ENCODE measurements around the gene ISG20.
"Not testable (repeated sequence)": the region's sequence is repeated elsewhere in the genome, so short reads cannot be mapped to it uniquely, and the experiment has no call there.

Gene ISG20

DNA sequence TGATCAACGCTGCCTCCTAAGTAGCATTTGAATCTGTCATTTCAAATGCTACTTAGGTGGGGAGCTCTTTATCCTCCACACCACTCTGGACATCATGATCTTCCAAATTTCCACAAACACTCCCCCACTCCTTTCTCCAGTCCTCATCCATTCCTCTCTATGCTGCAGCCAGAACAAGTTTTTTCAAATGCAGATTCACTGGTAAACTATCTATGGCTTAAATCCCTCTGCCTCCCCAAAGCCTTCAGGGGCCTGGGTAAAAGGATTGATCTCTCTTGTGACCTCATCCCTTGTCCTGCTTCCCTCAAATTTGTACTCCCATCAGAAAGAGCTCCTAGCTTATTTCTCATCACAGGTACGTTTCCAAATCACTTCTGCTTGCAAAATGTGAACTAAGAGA, 19.0 kb upstream of the ISG20 start:
- DNase-seq = no peak

DNA sequence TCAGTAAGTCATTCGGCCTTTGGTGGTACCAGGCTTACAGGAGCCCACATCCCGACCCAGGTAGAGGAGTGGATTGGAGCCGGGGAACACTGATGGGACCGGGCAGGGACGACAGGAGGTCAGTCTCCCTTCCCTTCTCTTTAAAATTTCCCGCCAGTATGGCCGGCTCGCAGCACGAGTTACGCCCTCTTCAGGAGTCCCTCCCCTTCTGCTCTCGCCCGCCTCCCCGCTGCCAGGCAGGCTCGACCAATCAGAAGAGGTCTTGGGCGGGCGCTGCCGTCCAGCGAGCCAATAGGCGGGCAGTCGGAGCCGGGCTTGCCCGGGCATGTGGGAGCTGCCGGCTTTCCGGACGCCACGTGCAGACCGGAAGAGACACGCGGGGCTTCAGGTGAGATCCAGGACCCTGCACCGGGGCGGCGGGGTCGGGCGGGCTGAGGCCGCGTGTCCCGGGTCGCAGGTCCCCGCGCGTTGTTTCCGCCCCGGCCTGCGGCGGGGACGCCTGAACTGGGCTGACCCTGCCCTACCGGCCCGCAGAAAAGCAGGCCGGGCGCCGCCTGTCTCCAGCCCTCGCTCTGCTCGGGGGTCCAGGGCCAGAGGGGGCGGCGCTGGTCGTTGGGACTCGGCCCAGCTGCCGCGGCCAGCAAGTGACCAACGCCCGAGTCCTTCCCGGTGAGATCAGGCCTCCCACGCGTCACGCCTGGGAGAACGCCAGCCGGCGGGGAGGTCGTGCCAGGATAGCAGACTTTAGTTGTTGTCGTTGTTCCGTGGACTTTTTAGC, 17.6 kb upstream of the ISG20 start, which contains the start of gene AEN:
Gene AEN (plus strand): TSS at position 346 of the 778 bp plus-strand sequence. CDS start 4,870 bp downstream, outside the sequence.
- peak; percentile 96 for DNase-seq

DNA sequence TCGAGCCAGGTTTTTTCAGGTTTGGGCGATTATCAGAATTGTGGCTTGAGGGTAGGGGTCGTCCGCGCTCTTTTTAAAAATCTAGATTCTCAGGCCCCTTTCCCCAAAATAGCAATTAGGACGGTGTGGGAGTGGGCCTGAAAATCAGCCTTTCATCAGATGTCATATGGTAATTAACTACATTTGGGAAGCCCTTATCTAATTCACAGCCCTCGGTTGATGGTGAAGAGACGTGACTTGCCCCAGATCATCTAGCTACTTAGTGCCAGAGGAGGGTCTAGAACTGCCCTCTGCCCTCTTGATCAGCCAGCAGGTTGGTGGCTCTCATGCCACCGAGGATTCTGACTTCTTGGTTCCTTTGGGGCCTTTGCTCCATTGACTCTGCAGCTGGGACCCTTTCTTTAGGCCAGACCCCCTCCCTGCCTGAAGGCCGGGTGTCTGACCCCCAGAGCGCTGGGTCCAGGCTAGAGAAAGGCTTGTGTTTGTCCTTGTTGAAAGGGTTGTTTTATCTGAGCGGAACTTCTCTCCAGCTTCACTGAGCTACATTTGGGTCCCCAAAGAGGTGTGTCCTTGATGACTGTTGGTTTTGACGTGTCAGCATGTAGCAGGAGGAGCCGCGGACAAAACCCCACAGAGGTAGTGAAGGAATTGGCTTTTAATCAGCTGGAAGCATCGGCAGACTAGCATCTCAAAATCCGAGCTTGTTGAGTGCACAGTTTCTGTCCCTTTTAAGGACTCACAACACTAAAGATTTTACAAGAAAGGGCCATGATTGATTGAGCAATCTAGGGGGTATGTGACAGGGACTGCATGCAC, 16.8 kb upstream of the ISG20 start:
- DNase-seq = no peak

DNA sequence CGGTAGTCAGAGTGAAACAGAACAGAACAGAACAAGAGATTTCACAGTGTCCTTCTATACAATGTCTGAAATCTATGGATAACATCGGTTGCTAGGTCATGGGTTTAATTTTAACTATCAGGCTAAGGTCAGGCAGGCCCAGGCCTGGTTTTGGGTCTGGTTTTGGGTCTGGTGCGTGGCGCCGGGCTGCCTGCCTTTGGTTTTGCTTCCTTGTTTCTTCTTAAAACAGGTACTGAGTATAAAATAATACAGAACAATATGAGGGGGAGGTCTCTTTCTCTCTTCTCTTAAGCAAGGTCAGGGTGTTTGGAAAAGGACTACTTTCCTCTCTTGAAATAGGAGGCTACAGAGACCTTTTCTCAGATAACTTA, 16.2 kb upstream of the ISG20 start:
- no peak for DNase-seq

DNA sequence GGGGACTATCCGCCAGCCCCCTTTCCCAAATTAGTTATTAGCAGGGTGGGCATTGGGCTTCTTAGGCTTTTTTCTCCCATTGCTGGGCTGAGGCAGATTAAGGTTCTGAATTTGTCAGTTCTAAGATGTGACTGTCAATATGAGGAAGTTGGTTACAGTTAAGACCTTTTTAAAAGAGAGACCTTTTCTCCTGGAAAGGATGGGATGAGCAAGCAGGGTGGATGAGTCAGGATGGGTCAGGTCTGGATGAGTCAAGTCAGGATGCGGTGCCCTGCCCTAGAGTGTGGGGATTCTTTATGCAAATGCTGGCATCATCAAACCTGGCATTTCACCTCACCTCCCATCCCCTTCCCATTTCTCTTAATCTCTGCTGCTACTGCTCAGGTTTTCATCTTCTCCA, 15.8 kb upstream of the ISG20 start:
- no peak for DNase-seq

DNA sequence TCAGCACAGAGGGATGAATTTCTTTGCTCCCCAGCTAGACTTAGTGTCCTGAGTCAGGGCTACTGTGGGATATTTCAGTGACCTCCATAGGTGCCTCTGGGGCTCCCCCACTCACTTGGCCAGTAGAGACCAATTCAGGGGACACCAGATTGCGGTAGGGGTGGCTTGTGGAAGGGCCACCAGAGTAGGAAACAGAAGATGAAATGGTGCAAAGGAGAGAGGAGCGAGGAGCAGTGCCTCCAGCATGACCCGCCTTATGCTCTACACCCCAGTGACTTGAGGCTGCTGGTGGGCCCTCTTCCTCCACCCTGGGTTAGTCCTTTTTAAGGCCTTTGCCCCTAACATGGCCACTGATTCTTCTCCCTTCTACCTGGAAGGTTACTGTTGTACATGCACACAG, 15.2 kb upstream of the ISG20 start:
- DNase-seq = no peak

DNA sequence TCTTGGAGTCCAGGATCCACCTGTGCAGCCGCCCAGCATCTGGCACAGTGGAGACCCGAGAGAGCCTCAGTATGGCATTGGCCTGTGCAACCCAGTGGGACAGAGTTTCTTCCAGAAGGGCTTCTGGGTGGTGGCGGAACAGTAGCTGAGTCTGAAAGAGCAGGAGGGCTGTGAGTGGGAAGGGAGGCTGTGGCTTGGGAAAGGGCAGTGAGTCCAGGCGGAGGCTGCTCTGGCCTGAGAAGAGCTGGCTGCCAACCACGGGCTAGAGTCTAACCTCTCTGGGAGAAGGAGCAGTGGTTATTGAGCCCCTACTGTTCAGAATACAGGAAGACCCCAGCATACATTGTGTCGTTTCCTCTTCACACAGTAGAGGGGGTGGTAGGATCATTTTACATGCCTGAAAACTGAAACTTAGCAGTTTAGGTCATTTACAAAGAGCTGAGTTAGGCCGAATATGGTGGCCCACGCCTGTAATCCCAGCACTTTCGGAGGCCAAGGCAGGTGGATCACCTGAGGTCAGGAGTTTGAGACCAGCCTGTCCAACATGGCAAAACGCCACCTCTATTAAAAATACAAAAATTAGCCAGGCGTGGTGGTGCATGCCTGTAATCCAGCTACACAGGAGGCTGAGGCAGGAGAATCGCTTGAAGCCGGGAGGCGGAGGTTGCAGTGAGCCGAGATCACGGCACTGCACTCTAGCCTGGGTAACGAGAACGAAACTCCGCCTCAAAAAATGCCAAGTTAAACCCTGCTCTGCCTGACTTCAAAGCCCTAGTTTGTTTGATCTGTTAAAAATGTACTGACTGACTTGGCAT, 14.5 kb upstream of the ISG20 start:
- no peak for DNase-seq

DNA sequence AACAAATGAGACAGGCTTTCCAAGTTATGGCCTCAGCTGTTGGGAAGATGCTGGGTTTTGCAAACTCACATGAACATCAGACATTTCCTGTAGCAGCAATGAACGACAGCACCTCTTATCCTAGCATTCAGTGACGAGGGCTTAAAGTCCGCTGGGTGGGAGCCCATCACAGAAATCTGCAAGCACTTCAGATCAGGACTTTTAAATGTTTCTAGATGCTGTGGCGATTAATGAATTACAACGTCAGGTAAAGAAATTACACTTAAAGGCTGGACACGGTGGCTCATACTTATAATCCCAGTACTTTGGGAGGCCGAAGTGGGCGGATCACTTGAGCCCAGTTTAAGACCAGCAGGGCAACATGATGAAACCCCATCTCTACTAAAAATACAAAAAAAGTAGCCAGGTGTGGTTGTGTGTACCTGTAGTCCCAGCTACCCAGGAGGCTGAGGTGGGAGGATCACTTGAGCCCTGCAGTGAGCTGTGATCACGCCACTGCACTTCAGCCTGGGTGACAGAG, 13.8 kb upstream of the ISG20 start:
- DNase-seq = no peak

DNA sequence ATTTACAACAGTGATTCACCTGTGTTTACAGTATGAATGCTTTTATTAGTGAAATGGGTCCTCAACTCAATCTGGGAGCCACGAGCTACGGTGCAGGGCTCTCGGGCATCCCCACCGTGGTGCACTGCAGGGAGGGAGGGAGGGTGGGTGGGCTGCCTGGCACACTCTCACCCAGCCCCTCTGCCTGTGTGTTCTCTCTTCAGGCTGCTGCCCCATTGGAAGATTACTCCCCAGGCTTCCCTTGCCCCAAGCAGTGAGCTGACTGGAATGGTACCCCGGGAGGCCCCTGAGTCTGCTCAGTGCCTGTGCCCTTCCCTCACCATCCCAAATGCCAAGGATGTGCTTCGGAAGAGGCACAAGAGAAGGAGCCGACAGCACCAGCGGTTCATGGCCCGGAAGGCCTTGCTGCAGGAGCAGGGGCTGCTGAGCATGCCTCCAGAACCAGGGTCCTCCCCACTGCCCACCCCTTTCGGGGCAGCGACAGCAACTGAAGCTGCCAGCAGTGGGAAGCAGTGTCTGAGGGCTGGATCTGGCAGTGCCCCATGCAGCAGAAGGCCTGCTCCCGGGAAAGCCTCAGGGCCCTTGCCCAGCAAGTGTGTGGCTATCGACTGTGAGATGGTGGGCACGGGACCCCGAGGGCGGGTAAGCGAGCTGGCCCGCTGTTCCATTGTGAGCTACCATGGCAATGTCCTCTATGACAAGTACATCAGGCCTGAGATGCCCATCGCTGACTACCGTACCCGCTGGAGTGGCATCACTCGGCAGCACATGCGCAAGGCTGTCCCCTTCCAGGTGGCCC, 12.7 kb upstream of the ISG20 start:
- no peak for DNase-seq

DNA sequence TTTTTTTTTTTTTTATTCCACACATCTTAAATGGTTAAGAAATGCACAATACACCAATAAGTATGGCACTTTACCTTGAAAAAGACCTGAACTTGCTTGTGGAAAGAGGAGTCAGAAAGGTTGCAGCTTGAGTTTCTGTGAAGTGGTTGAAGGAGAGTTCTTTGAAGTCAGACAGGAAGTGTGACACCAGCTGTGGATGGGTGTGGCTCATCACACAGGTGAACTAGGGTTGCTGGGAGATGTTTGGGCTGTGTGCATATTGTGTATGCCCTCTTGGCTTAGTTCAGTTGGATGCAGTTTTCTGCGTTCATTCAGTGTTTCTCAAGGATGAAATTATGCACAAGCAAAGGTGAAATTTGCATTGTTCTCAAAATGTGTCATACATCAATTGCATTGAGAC, 11.4 kb upstream of the ISG20 start:
- DNase-seq = no peak

DNA sequence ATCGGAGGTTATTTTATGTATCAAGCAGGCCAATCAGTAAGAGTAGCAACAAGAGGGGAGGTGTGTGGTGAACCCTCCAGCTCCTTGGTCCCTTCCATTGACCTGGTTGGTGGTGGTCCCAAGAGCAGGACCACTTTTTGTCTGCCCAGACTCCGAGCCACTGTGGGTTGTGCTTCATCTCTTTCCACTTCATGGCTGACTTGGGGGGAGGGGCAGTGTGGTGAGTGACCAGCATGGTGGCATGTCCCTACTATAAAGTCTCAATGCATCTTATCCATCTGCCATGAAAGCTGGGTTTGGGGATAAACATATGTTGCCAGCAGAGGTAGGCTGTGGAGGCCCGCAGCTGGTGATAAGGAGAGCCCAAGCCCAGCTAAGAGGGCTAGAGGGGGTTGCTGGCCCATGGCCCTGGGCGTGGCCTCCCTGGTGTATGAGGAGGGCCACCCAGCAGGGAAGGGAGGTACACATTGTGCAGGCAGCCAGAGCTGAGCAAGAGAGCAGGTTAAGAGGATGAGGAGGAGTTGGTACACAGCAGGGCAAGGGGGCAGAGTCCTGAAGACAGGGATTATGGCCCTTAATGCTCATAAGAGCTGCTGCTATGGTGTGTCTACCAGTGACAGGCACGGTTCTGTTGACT, 10.7 kb upstream of the ISG20 start:
- DNase-seq = no peak

DNA sequence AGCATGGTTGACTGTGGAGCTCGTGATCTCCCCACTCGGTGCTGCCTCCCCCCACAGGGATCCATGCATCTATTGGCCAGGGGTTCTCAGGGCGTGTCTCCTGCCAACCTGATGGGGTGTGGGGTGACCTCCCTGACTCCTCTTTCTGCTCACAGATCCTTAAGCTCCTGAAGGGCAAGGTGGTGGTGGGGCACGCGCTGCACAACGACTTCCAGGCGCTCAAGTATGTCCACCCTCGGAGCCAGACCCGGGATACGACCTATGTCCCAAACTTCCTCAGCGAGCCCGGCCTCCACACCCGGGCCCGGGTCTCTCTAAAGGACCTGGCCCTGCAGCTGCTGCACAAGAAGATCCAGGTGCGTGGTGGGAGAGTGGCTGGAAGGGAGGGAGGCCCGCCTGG, 9.7 kb upstream of the ISG20 start:
- no peak for DNase-seq

DNA sequence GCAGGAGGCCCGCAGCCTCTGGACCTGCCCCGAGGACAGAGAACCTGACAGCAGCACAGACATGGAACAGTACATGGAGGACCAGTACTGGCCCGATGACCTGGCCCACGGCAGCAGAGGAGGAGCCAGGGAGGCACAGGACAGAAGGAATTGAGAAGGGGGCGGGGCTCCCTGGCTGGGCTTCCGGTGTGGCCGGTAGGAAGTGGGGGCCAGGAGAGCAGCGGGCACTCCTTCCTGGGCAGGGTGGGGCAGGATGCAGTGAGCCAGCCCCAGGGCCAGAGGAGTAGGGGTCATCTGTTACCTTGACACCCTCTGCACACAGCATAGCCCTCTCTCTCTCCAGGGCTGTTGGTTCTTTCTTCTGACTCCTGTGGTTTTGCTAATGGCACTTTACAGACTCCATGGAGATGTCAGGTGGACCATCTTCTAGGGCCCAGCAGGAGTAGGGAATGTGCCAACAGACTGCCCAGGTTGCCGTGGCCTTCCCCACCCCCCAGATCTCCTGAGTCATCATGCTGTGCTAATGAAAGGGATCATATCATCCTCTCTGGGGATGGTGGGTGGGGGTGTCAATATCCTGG, 8.6 kb upstream of the ISG20 start:
- peak in 1 of 2 experiments; percentile 34 for DNase-seq

DNA sequence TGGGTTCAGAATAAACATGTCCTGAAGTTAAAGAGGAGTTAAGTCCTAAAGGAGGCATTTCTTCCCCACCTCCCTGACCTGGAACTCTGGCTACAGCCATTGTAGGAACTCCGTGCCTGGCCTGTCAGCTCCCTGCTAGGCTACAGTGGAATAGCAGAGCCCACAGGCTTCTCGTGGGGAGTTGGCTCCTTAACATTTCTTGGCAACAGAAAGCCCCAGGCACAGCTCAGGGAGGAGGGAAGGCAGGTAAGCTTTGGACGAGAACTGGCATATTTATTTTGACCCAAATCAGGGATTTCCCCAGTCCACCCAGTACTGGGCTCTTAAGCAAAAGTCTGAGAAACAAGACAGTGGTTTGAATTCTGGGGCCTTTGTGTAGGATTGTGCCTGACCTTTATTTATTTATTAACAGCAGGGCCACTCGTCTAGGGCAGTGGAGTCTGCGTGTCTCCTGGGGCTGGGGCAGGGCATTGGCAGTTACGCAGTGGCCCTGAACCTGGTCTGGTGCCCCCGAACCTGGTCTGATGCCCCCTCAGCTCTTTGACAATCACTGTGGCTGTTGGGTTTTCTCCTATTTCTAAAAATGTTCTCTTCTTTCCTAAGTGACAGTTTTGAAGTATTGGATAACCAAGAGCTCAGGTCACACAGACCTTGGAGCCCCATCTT, 7.9 kb upstream of the ISG20 start:
- no peak for DNase-seq

DNA sequence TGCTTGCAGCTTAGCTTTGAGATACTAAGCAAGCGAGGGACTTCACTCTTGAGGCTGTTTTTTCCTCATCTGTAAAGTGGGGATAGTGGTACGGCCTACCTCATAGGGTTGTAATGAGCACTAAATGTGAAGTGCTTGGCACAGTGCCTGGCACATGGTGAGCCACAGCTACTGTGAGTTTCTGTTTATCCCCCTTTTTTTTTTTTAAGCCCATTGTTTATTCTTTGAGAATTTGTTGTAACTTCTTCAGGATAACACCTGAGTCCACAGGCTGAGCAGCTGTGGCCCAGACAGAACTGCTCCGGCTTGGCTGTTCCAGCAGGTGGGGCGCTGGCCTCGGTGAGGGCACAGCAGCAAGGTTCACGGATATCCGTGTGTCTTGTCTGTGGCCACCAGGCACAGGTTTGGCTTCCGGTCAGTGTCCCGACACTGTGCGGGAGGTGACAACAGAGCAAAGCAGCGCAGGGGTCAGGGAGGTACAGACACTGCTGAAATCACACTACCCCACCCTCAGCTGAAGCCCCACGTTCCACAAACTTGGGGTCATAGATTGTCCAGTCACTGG, 7.3 kb upstream of the ISG20 start:
- DNase-seq = no peak

DNA sequence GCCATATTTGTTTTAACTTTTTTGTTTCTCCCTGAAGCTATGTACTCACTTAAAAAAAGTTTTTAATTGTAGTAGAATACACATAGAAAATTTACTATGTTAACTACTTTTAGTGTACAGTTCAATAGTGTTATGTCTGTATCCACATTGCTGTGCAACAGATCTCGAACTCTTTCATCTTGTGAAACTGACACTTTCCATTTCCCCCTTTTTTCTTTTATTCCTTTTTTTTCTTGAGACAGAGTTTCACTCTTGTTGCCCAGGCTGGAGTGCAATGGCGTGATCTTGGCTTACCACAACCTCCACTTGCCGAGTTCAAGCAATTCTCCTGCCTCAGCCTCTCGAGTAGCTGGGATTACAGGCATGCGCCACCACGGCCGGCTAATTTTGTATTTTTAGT, 6.0 kb upstream of the ISG20 start:
- DNase-seq = not testable (repeated sequence)

DNA sequence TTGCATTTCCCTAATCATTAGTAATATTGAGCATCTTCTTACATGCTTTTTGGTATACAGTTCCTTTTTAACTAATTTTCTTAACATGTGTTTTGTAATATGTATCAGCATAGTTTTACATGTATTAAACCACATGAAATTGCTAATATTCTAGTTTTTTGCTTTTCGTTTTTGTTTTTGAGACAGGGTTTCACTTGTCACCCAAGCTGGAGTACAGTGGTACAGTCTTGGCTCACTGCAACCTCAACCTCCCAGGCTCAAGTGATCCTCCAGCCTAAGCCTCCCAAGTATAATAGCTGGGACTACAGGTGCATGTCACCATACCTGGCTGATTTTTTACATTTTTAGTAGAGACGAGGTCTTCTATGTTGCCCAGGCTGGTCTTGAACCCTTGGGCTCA, 4.4 kb upstream of the ISG20 start:
- DNase-seq = no peak

DNA sequence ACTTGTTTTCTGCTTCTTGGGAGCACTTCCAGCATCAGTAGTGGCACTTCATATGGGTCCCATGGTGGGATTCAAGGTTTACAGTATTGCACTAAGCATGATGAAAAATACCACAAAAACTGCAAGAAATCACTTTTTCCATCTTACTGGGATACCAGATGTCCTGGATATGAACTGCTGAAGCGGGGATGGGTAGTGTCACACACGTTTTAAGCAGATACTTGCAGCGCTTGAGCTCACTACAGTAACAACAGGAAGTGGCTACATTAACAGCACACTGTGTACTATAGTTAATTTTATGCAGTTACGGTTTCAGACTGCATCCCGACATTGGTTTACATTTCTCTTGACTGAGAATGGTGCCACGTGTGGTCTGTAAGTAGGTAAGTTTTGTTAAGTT, 3.5 kb upstream of the ISG20 start:
- no peak for DNase-seq

DNA sequence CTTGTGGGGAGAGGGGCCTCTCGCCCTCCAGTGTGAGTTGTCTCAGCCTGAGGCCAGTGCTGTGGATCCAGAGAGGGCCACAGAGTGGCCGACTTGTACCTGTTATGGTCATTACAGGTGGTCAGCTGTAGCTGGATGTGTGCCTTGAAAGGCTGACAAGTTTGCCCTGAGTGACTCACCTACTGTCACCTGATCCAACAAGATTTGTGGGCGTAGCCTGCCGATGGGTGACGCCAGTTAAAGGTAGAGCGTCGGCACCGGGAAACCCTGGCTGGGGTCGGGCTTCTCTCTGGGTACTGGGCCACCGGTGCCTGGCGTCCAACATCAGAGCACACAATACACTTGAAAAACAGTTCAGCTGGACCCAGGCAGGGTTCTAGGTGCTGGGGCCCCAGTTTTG, 2.8 kb upstream of the ISG20 start:
- DNase-seq = no peak

DNA sequence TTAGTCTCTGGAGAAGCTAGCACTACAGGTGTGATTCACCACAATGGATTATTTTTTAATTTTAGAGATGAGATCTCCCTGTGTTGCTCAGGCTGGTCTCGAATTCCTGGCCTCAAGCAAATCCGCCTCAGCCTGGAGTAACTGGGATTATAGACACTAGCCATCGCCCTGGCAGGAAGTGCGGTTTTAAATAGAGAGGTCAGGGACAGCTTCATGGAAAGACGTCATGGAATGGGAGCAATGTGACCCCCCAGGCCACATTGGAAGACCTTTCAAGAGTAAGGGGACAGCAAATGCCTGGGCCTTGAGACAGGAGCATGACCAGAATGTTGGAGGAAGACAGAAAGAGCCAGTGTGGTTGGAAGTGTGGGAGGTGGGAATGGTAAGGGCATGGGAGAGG, 2.2 kb upstream of the ISG20 start:
- no peak for DNase-seq

DNA sequence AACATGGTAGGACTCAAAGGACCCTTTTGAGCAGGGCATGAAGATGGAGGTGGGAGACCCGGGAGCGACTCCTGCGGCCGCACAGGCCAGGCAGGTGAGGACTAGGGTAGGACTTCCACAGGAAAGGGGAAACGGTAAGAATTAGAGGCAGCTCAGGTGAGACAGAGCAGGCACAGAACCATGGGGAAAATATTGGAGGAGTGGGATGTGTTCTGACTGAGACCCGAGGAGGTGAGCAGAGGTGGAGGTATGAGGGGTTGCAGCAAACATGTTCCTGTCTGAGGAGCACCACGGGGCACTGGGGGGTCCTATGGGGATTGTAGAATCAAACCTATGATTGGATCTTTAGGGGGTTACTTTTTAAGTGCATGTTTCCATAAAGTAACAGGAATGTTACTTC, 1.4 kb upstream of the ISG20 start:
- DNase-seq = no peak
